Measurements from ENCODE around the gene HOXD11.

- TF ChIP-seq EZH2phosphoT487 (IDR thresholded peaks at IDR 0.05; ENCODE audit: borderline replicate concordance, low read length): no peak
- TF ChIP-seq, protein P1, sequence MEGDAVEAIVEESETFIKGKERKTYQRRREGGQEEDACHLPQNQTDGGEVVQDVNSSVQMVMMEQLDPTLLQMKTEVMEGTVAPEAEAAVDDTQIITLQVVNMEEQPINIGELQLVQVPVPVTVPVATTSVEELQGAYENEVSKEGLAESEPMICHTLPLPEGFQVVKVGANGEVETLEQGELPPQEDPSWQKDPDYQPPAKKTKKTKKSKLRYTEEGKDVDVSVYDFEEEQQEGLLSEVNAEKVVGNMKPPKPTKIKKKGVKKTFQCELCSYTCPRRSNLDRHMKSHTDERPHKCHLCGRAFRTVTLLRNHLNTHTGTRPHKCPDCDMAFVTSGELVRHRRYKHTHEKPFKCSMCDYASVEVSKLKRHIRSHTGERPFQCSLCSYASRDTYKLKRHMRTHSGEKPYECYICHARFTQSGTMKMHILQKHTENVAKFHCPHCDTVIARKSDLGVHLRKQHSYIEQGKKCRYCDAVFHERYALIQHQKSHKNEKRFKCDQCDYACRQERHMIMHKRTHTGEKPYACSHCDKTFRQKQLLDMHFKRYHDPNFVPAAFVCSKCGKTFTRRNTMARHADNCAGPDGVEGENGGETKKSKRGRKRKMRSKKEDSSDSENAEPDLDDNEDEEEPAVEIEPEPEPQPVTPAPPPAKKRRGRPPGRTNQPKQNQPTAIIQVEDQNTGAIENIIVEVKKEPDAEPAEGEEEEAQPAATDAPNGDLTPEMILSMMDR (IDR thresholded peaks at IDR 0.05; ENCODE audit: low read depth, low read length, poor library complexity, severe bottlenecking): no peak
These were observed 12.7 kb upstream of the HOXD11 start for GRCh38 chr2:176094349-176094748.

Data from DOHH2 (cell line).